ENCODE data around the gene ARHGAP12. TPM values are rescaled to one million over a fixed set of nuclear protein-coding genes. Genes with fewer than 3 reads are reported as not detected.

Gene ARHGAP12
- total RNA-seq, 1 donor: 4.6 TPM

DNA sequence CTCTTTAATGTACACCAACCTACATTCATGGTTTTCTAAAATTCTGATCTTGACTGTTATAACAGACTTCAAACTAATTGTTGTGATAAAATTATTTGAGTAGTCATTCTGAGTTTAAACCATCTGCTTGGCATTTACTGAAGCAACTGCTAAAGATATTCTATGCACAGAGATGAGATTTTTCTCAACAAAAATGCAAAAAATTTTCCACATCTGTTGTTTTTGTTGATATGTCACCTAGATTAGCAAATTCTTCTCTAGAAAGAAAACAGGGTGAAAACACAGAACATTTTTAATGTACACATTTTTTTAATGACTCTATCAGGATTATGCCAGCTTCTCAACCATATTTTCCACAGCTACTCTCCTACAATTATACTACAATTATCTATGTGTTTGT is 42.7 kb downstream of the ARHGAP12 start:
- no peak for DNase-seq (ENCODE audit: low read depth in 2 of 3, low spot score in 2 of 3)

- no peak for DNase-seq (ENCODE audit: low read depth in 2 of 3, low spot score in 2 of 3)
Measured at GRCh38 chr10:31884386-31884785, 44.2 kb downstream of the ARHGAP12 start.

DNA sequence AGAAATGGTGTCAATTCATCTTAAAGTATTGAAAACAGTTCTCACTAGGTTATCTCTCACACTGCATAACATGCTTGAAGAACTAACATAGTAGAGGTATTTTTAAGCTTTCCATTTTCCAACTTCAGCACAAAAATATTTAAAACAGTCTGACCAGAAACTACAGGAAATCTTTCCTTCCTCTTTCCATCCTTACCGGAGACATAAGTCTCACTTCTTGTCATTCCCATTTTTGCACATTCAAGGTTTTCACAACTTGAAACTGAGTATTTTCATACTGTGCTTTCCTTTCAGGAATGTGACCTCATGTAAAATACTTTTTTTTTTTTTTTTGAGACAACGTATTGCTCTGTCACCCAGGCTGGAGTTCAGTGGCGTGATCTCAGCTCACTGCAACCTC is 45.2 kb downstream of the ARHGAP12 start:
- DNase-seq (ENCODE audit: low read depth in 2 of 3, low spot score in 2 of 3): no peak

DNA sequence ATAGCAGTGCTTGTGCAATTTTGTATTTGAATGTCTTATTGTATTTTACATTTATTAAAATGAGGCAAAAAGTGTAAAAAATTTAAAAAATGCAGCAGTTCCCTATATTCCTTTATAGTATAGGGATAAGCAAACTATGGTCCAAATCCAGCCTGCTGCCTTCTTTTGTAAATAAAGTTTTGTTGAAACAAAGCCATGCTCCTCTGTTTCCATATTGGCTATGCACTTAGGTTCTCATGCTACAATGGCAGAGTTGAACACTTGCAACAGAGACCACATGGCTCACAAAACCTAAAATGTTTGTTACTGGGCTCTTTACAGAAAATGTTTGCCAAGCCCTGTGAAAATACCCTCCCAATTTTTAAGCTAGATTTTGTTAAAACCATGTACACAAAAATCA is 50.1 kb downstream of the ARHGAP12 start:
- DNase-seq (ENCODE audit: low read depth in 2 of 3, low spot score in 2 of 3): no peak

DNA sequence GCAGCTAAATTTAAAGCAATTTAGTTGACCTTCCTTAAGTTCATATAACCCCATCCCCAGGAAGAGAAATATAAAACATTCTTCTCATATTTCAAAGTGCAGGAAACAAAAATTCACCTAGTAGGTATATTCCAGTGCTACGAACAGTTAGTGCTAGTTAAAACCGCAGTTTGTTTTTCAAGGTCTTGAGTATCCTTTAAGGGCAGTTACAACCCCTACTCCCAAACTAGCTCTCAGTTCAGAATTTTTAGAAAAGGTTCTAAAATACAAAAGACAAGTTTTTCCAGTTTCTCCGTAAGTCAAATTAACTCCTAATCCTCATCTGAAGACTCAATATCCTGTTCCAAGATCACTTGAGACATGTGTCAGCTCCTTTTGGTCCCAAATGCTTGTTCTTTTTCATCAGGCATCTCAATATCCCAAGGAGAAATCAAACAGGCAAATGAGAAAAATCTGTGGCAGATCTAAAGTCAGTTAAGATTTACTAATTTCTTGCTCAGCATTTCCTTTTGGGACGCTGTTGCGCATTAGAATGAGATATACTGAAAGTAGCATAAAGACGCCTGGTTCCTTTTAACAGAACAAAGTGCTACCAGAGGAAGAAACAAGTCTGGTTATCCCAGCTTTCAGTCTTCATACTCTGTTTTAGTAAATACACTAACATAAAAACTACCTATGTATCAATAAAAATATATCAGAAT is 51.8 kb downstream of the ARHGAP12 start:
- no peak for DNase-seq (ENCODE audit: low read depth in 2 of 3, low spot score in 2 of 3)

- no peak for DNase-seq (ENCODE audit: low read depth in 2 of 3, low spot score in 2 of 3)
Measured at GRCh38 chr10:31875608-31876007, 53.0 kb downstream of the ARHGAP12 start.

GRCh38 chr10:31873724-31874123 is 54.9 kb downstream of the ARHGAP12 start:
- DNase-seq (ENCODE audit: low read depth in 2 of 3, low spot score in 2 of 3): no peak

DNA sequence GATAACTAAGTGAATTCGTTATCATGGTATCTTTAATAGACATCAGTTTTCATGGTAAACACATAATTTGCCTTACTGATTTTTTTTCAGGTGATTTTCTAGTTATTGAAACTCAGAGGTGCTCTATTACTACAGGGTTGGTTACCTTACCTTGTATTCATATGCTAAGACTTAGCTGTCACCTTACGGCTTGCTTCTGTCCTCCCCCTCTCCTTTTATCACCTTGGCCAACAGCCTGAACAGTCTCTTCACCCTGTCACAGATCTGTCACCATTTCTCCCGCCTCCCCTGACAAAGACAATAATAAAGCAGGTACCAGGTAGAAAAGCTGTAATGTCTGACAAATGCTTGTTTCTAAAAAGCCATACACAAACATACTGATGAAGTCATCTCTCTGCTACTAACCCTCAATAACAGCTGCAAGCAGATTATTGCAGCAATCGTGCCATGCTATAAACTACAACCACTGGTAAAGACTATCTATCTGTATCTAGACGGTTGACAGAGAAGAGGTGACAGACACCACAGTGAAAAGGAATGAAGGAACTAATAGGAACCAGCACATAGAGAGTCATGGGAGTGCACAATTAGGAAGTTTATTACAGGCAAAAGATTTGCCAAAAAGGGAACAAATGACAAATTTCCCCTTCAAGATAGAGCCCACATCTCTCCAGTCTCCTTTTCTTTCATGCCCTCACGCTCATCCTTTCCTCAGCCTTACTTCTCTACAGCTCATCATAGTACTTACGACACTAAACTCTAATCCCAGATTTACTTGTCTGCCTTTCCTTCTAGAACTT is 57.2 kb downstream of the ARHGAP12 start:
- no peak for DNase-seq (ENCODE audit: low read depth in 2 of 3, low spot score in 2 of 3)

GRCh38 chr10:31867646-31868045 is 61.0 kb downstream of the ARHGAP12 start:
- no peak for DNase-seq (ENCODE audit: low read depth in 2 of 3, low spot score in 2 of 3)

- DNase-seq (ENCODE audit: low read depth in 2 of 3, low spot score in 2 of 3): no peak
Measured at GRCh38 chr10:31866118-31866670, 62.4 kb downstream of the ARHGAP12 start.

DNA sequence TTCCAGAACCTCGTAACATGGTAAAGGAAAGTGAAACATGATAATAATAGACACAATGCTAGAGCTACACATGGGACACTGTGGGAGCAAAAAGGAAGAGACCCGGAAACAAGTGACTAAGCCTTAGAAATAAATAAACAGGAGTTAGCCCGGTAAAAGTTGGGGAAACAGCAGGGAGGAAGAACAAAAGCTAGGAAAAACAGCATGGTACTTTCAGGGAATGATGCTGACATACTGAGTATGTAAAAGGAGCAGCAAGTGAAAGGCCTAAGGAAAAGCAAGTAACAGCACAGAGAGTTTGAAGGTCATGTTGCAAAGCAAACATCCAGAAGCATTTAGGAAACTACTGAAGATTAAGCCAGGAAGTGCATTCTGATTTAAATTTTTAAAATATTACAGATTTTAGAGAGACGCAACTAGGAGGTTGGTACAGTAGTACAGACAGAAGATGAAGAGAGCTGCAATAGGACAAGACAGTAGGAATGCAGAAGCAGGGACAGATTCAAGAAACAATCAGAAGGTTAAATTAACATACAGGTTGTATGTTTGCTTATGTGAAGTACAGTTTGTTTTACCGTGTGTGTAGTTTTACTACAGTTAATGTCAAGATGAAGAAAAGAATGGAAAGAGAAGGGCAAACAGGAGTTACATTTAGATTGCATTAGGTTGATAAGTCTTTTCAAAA is 63.7 kb downstream of the ARHGAP12 start:
- no peak for DNase-seq (ENCODE audit: low read depth in 2 of 3, low spot score in 2 of 3)

DNA sequence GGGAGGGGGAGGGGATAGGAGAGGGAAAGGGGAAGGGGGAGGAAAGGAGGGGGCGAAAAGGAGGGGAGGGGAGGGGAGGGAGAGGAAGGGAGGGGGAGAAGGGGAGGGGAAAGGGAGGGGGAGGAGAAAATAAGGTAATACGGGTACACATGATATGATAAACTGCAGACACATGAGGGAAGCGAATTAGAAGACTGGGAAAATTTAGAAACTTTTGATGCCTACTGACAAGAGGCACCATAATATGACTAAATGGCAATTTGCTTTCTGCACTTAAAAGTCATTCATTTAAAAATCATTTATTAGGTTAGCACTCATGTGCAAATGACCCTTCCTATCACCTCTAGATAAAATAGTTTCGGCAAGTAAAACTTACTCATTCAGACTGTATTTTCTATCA is 73.6 kb downstream of the ARHGAP12 start:
- DNase-seq (ENCODE audit: low read depth in 2 of 3, low spot score in 2 of 3): no peak

GRCh38 chr10:31853629-31854028 is 75.0 kb downstream of the ARHGAP12 start:
- no peak for DNase-seq (ENCODE audit: low read depth in 2 of 3, low spot score in 2 of 3)

DNA sequence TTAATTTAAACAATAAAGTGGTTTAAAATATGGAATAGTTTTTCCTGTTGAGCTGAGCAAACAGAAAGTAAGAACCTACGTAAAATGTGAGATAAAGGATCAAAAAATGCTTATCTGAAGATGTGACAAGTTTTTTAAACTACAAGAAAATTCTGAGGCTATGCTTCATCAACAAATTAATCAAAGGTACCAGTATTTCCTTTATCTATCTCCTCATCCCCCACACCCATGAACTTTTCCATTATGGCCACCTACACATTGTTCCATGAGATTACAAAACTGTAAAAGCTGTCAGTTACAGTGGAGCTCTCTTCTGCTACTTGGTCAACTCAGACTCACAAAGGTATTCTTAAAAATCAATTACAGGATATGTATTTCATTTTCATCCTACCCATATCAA is 77.4 kb downstream of the ARHGAP12 start:
- DNase-seq (ENCODE audit: low read depth in 2 of 3, low spot score in 2 of 3): no peak

DNA sequence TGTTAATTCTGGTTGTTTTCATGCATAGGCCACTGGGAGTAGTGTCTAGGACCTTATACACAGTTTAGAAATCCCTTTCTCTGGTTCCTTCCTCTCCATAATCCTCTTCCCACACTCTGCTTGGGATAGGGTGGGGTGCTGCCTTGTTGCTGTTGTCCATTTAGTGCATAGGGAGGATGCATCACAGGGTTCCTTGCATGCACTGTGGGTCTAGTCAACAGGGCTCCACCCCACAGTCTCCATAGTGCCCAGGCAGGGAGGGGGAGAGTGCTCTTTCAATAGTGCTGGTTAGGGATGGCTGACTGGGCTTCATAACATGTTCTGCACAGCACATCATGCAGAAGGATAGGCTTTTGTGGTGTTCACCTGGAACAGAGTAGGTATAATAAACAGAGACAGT is 81.1 kb downstream of the ARHGAP12 start:
- DNase-seq (ENCODE audit: low read depth in 2 of 3, low spot score in 2 of 3): no peak

DNA sequence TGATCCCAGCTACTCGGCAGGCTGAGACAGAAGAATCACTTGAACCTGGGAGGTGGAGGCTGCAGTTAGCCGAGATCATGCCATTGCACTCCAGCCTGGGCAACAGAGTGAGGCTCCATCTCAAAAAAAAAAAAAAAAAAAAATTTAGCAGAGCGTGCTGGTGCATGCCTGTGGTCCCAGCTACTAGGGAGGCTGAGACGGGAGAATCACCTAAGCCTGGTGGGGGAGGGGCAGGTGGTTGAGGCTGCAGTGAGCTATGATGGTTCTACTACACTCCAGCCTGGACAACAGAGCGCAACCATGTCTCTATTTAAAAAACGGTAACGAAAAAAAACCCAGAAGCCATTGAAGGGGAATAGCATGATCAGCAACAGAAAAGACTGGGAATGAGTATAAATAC is 89.9 kb downstream of the ARHGAP12 start:
- DNase-seq (ENCODE audit: low read depth in 2 of 3, low spot score in 2 of 3): no peak

DNA sequence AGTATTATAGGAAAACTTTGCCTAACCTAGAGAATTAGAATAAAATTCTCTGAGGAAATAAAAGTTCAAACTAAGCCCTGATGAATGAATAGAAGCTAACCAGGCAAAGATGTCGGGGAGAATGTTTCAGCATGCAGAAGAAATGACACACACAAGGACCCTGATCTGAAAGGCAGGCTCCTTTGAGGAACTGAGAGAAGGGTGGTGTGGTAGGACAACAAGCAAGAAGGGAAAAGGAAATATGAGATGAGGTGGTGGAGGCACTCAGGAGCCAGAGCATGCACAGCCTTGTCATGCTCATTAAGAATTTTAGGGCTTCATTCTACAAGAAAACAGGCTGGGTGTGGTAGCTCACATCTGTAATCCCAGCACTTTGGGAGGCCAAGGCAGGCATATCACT is 90.6 kb downstream of the ARHGAP12 start:
- DNase-seq (ENCODE audit: low read depth in 2 of 3, low spot score in 2 of 3): no peak

DNA sequence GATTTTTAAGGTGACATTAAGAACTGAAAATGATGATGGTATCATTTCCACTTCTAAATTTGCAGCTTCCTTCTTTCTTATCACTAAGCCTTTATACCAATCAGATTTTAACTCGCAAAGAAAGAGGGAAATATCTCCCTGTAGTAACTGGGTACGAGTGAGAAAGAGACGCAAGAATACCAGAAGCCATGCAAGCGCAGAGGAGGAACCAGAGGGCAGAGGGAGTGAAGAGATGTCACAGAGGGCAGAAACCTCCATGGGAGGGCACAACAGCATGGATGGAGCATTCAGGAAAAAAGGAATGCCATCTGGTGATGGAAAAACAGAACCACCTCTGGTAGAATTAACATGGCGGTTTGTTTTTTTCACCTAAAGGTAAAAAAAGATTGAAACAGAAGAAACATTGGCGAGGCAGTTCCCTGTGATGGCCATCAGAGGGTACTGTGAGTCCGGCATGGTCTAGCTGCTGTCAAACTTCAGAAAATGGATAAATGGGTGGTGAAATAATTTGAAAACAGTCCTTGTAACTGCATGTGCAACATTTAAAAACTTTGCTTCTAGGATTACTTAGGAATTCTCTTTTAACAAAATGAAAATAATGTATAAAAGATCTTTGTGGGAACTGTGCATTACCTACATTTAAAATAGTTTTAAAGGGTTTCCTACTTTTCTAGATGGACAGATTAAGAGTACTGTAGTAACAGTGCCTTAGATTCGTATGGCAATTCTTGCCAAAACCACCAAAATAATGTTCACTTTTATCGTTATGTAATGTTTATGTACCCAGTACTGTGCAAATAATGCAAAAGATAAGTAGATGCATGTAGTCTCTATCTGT is 91.8 kb downstream of the ARHGAP12 start:
- peak in 2 of 3 donors; percentile 7 to 16 for DNase-seq (ENCODE audit: low read depth in 2 of 3, low spot score in 2 of 3)

GRCh38 chr10:31833753-31834152 is 94.9 kb downstream of the ARHGAP12 start:
- DNase-seq (ENCODE audit: low read depth in 2 of 3, low spot score in 2 of 3): no peak

DNA sequence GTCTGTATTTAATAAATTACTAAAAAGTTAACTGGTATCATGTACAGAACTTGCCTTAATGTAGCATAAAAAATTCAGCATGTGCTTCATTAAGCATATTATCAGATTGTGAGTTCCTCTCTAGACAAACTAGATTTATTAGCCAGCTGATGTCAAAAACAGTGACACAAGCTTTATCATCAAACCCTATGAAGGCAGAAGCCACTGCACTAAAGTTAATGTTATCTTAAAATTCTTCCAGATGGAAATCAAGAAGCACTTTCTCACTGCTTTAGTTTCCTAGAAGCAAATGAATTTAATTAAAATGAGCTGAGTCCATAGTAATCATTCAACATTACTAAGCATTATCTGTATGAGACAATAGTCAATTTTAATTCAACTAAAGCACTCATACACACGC is 96.4 kb downstream of the ARHGAP12 start:
- DNase-seq (ENCODE audit: low read depth in 2 of 3, low spot score in 2 of 3): no peak

- DNase-seq (ENCODE audit: low read depth in 2 of 3, low spot score in 2 of 3): no peak
Measured at GRCh38 chr10:31830887-31831286, 97.7 kb downstream of the ARHGAP12 start.

Data from hematopoietic multipotent progenitor cell (in vitro differentiated cells).